CD4-positive, alpha-beta T cell (primary cell): ENCODE data around the gene ALX3. TPM values are rescaled to one million over a fixed set of nuclear protein-coding genes. Genes with fewer than 3 reads are reported as not detected.

Experiments used
- ATAC-seq: fragments of 200-7000 bp; cut with Tn5 transposase; one replicate; pipeline ENCODE4 v1.10.0; 2022; ENCODE audit warnings: mild to moderate bottlenecking; ENCODE audit not compliant: poor library complexity
- CTCF ChIA-PET: fragments of 350-600 bp; sonication (Branson Sonifier 250); formaldehyde crosslinking; loops from one replicate; lab custom pipeline; 2021; ENCODE audit warnings: antibody characterized with exemption, inconsistent platforms; lab: Charles Lee
- POLR2A ChIA-PET: fragments of 350-600 bp; sonication (Branson Sonifier 250); formaldehyde crosslinking; loops from one replicate; lab custom pipeline; 2021; ENCODE audit warnings: antibody characterized with exemption, inconsistent platforms; lab: Charles Lee
- DNase-seq, 14 experiments: peaks; one replicate each; pipeline ENCODE4 v3.0.0-alpha.2; 2013 to 2020; ENCODE audit warnings: mixed read lengths in 2 of 14
- H3K27ac ChIP-seq, 2 donors: one replicate each; pipeline versions ENCODE4 v1.5.1 to v1.7.0; 2013; ENCODE audit warnings: low read length in 2 of 2, low read depth in 1 of 2, mild to moderate bottlenecking in 1 of 2
- H3K27me3 ChIP-seq, 2 experiments: 1 replicate in 1 of 2; 2 replicates in 1 of 2; pipeline versions ENCODE4 v1.6.1 to v1.7.0; 2013; ENCODE audit warnings: low read length in 2 of 2, control low read depth in 1 of 2, mild to moderate bottlenecking in 1 of 2, moderate library complexity in 1 of 2; ENCODE audit not compliant: insufficient read depth in 2 of 2, control insufficient read depth in 1 of 2
- H3K36me3 ChIP-seq: one replicate; pipeline ENCODE4 v1.6.1; 2013; ENCODE audit warnings: low read length, control low read depth; ENCODE audit not compliant: insufficient read depth
- H3K4me1 ChIP-seq: one replicate; pipeline ENCODE4 v1.6.1; 2013; ENCODE audit warnings: low read length, control low read depth; ENCODE audit not compliant: insufficient read depth
- H3K4me3 ChIP-seq: one replicate; pipeline ENCODE4 v1.5.1; 2013; ENCODE audit warnings: mild to moderate bottlenecking, low read length, moderate library complexity
- H3K9me3 ChIP-seq, 2 experiments: 1 replicate in 1 of 2; 2 replicates in 1 of 2; pipeline versions ENCODE4 v1.6.1 to v1.7.0; 2013; ENCODE audit warnings: low read length in 2 of 2, mild to moderate bottlenecking in 2 of 2, control low read depth in 1 of 2, moderate library complexity in 1 of 2; ENCODE audit not compliant: control insufficient read depth in 1 of 2, insufficient read depth in 1 of 2
- H3K27ac Mint-ChIP-seq: one replicate; pipeline ENCODE4 v1.8.0; 2020; ENCODE audit warnings: mixed read lengths
- H3K27me3 Mint-ChIP-seq: one replicate; pipeline ENCODE4 v1.8.0; 2021; ENCODE audit warnings: mixed read lengths
- H3K36me3 Mint-ChIP-seq: one replicate; pipeline ENCODE4 v1.8.0; 2021; ENCODE audit warnings: low read depth, mixed read lengths
- H3K4me1 Mint-ChIP-seq: one replicate; pipeline ENCODE4 v1.8.0; 2021; ENCODE audit warnings: low read depth, mixed read lengths
- H3K4me3 Mint-ChIP-seq: one replicate; pipeline ENCODE4 v1.8.0; 2020; ENCODE audit warnings: mild to moderate bottlenecking, mixed read lengths
- H3K9me3 Mint-ChIP-seq: one replicate; pipeline ENCODE4 v1.8.0; 2020; ENCODE audit warnings: mixed read lengths
- intact Hi-C, 2 experiments: fragments of 100-400 bp; cut with DNase I in 1 of 2; cut with micrococcal nuclease in 1 of 2; formaldehyde crosslinking; loops; one replicate each; pipeline versions ENCODE4 v1.15.1 to v1.9.0; 2023 to 2025; cut with DNase I, micrococcal nuclease
- total RNA-seq, 174 experiments: library from RNA in 2 of 174; stranded (reverse) in 2 of 174; gene quantifications; one replicate each; pipeline ENCODE4 v1.2.3 and lab custom pipeline; 2021 to 2026
- TF ChIP-seq, protein P1 (sequence below): fragments of 200-600 bp; IDR thresholded peaks from one replicate; pipeline ENCODE4 v1.8.0; 2022; ENCODE audit warnings: antibody characterized with exemption, mild to moderate bottlenecking

Gene ALX3
- total RNA-seq, 2 experiments from 2014 or later, result not detected

DNA sequence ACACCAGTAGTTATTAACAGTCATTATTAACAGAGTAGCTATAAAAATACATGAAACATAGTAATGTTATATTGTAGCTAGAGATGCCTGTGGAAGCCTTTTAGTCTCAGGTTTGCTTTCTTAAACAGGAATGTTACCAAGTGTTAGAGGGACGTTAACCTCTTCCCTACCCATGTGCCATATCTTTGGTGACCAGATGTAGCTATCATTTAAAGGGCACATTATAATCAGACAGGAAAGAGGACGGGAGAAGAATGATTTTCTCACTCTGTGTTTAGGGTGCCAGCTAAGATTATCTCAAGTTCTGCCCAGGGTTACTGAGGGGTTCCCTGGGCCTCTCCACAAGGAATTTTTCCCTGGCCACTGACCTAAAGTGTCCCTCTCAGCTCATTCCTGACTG lies 20.9 kb upstream of the ALX3 start:
- ChIA-PET POLR2A (no interaction called here), CTCF (interaction anchor here (1.5 kb wide), 1 partner anchor 14 kb away, joined by 10 read pairs; no protein-coding TSS in a partner anchor)

DNA sequence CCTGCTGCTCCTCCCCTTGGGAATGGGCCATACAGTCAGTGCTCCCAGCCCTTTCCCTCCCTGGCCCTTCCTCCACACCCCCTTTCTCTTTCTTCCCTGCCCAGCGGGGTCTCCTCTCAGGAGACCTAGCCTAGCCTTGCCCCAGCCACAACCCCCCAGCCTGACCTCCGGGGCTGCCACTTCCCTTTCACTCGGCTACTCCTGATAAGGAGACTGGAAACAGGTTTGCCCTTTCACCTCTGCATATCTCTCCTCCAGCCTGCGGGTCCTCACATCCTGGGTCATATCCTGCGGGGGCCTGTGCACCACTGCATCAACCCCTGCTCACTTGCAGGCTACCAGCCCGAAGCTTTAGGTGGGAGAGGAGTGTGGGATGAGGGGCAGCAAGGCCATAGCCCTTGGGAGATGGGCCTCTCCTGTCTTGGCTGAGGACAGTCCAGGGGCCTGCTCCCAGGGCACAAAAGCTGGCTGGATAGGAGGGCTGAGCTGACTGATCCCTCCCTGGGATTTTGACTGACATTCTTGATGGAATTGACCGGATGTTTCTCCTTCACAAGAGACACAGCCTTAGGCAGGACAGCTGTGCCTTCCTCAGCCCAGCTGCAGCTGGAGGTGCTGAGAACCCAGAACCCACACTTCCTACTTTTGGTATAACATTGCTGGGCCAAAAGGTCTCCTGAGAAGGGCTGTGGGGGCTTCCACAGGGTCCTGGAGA lies 19.2 kb upstream of the ALX3 start:
- Mint-ChIP-seq H3K4me3 (no peak overlapping the region), H3K27me3 (peaks cover 43% of the 10 kb centered on the region), H3K36me3 (no peaks in the 10 kb centered on the region), H3K9me3 (no peaks in the 10 kb centered on the region), H3K27ac (no peak overlapping the region), H3K4me1 (no peaks in the 10 kb centered on the region)
- TF ChIP-seq, protein P1, sequence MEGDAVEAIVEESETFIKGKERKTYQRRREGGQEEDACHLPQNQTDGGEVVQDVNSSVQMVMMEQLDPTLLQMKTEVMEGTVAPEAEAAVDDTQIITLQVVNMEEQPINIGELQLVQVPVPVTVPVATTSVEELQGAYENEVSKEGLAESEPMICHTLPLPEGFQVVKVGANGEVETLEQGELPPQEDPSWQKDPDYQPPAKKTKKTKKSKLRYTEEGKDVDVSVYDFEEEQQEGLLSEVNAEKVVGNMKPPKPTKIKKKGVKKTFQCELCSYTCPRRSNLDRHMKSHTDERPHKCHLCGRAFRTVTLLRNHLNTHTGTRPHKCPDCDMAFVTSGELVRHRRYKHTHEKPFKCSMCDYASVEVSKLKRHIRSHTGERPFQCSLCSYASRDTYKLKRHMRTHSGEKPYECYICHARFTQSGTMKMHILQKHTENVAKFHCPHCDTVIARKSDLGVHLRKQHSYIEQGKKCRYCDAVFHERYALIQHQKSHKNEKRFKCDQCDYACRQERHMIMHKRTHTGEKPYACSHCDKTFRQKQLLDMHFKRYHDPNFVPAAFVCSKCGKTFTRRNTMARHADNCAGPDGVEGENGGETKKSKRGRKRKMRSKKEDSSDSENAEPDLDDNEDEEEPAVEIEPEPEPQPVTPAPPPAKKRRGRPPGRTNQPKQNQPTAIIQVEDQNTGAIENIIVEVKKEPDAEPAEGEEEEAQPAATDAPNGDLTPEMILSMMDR, result no peak
- DNase-seq (no peak), ATAC-seq (no peak)
- ChIA-PET CTCF (no interaction called here), POLR2A (no interaction called here)
- Histone ChIP-seq H3K27ac (no peak overlapping the region), H3K36me3 (no peaks in the 10 kb centered on the region), H3K4me1 (peaks cover 3% of the 10 kb centered on the region), H3K9me3 (peaks cover 0 to 5% of the 10 kb centered on the region in 2 experiments), H3K27me3 (peaks cover 16 to 17% of the 10 kb centered on the region in 2 experiments), H3K4me3 (no peak overlapping the region)
- intact Hi-C loops, result loop anchor here in 1 of 2 experiments (5.0 kb wide), 1 partner anchor 373 kb away; no protein-coding TSS in a partner anchor

More for the DNA sequence above, 20.9 kb upstream of the ALX3 start:
- no peaks in the 10 kb centered on the region for H3K4me1 ChIP-seq
- no peaks in the 10 kb centered on the region for H3K36me3 Mint-ChIP-seq
- H3K4me3 ChIP-seq, result no peak overlapping the region
- DNase-seq, result no peak
- H3K27ac Mint-ChIP-seq, result no peak overlapping the region
- H3K9me3 Mint-ChIP-seq, result no peaks in the 10 kb centered on the region
- no peaks in the 10 kb centered on the region for H3K4me1 Mint-ChIP-seq
- ATAC-seq, result no peak
- TF ChIP-seq, protein P1, result no peak
- H3K36me3 ChIP-seq, result no peaks in the 10 kb centered on the region
- intact Hi-C loops, result no loop called here
- H3K27ac ChIP-seq, result no peak overlapping the region
- H3K9me3 ChIP-seq, result peaks cover 0 to 5% of the 10 kb centered on the region in 2 experiments
- peaks cover 34% of the 10 kb centered on the region for H3K27me3 Mint-ChIP-seq
- H3K27me3 ChIP-seq, result peaks cover 6 to 15% of the 10 kb centered on the region in 2 experiments
- no peak overlapping the region for H3K4me3 Mint-ChIP-seq

DNA sequence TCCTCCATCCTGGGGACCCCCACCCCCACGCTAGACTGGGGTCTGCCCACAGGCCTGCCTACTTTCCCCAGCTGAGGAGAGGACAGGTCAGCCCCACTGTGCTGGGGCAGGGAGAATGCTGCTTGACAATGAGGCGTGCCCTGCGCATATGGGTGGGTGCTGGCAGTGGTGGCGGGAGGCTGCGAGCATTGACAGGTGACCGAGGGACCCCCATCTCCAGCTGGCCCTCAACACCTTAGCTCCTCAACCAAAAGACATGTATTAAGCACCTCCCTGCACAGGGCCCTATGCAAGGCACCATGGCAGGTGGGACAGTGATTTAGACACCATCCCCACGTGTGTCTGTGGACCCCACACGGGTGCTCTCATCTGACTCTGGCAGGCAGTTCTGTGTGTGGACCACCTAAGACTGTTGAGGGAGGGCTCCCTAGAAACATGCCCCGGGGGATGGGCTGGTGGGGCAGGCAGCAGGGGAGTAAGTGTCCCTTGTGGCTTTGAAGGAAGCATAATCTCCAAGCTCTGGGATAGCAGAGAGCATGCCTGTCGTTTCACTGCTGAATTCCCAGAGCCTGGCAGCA lies 18.4 kb upstream of the ALX3 start:
- ChIA-PET POLR2A (no interaction called here), CTCF (interaction anchor here (1.1 to 1.4 kb wide), 5 partner anchors 17 to 371 kb away, joined by 3 to 8 read pairs (median 4); no protein-coding TSS in a partner anchor)
- no peak for ATAC-seq
- Histone ChIP-seq H3K4me3 (no peak overlapping the region), H3K27me3 (peaks cover 21 to 24% of the 10 kb centered on the region in 2 experiments), H3K9me3 (peaks cover 0 to 5% of the 10 kb centered on the region in 2 experiments), H3K27ac (no peak overlapping the region), H3K4me1 (peaks cover 12% of the 10 kb centered on the region), H3K36me3 (no peaks in the 10 kb centered on the region)
- H3K4me1 Mint-ChIP-seq, result no peaks in the 10 kb centered on the region
- H3K9me3 Mint-ChIP-seq, result no peaks in the 10 kb centered on the region
- DNase-seq, result no peak
- H3K36me3 Mint-ChIP-seq, result no peaks in the 10 kb centered on the region
- TF ChIP-seq, protein P1, result no peak
- intact Hi-C loops, result loop anchor here (1.0 to 5.0 kb wide), 2 partner anchors 373 to 407 kb away; no protein-coding TSS in a partner anchor
- H3K27me3 Mint-ChIP-seq, result peaks cover 46% of the 10 kb centered on the region
- H3K27ac Mint-ChIP-seq, result no peak overlapping the region
- no peak overlapping the region for H3K4me3 Mint-ChIP-seq
